HL-60 (cell line): Measurements from ENCODE around the gene AASDH.
A peak's percentile ranks its signal among the peaks of the same experiment; 100 is the strongest.

Experiments
- DNase-seq, 2 experiments: peaks; one replicate each; pipeline ENCODE4 v3.0.0-alpha.2; 2010 to 2020; ENCODE audit warnings: low read depth in 1 of 2, low spot score in 1 of 2
- H3K27ac ChIP-seq: fragments of 250-450 bp; sonication (Bioruptor Pico); replicated peaks from 2 replicates; pipeline ENCODE4 v1.5.1; 2020; ENCODE audit warnings: mild to moderate bottlenecking, moderate library complexity
- H3K27me3 ChIP-seq: fragments of 250-450 bp; sonication (Bioruptor Pico); 2 replicates; pipeline ENCODE4 v1.5.1; 2021; ENCODE audit warnings: mild to moderate bottlenecking, moderate library complexity; ENCODE audit not compliant: insufficient read depth, poor library complexity, severe bottlenecking
- H3K4me3 ChIP-seq: replicated peaks from 2 replicates; pipeline ENCODE4 v1.5.1; 2011; ENCODE audit warnings: mild to moderate bottlenecking, control low read depth, low read length; ENCODE audit not compliant: insufficient read depth
- CTCF ChIP-seq: IDR thresholded peaks from one replicate; pipeline ENCODE4 v1.5.1; 2011; ENCODE audit warnings: low read length, control low read depth, inconsistent platforms; ENCODE audit not compliant: insufficient read depth
- GABPA ChIP-seq: IDR thresholded peaks from 2 replicates; pipeline ENCODE4 v1.6.1; 2012; ENCODE audit warnings: low read depth
- POLR2AphosphoS5 ChIP-seq: IDR thresholded peaks from 2 replicates; pipeline ENCODE4 v1.6.1; 2012; ENCODE audit warnings: low read depth
- REST ChIP-seq: IDR thresholded peaks from 2 replicates; pipeline ENCODE4 v1.6.1; 2012; ENCODE audit warnings: low read depth; ENCODE audit not compliant: insufficient replicate concordance
- SPI1 ChIP-seq: IDR thresholded peaks from 2 replicates; pipeline ENCODE4 v1.6.1; 2012; ENCODE audit warnings: low read depth, mild to moderate bottlenecking, borderline replicate concordance

The AASDH gene

GRCh38 chr4:56296526-56296925 is 90.8 kb downstream of the AASDH start:
- no peak overlapping the region for H3K27ac ChIP-seq
- peak in 1 of 2 experiments; percentile 23 for DNase-seq
- no peak overlapping the region for H3K4me3 ChIP-seq
- TF ChIP-seq GABPA (no peak), POLR2AphosphoS5 (no peak), SPI1 (peak; percentile 32; the same call in 1 of the 2 replicates), CTCF (no peak)
- H3K27me3 ChIP-seq, result no peaks in the 10 kb centered on the region

GRCh38 chr4:56293121-56293520 is 94.2 kb downstream of the AASDH start:
- TF ChIP-seq POLR2AphosphoS5 (no peak), SPI1 (no peak), REST (no peak), GABPA (no peak), CTCF (no peak)
- Histone ChIP-seq H3K27me3 (no peaks in the 10 kb centered on the region), H3K27ac (no peak overlapping the region), H3K4me3 (no peak overlapping the region)
- no peak for DNase-seq

- no peak for DNase-seq
- H3K27ac ChIP-seq, result no peak overlapping the region
- no peaks in the 10 kb centered on the region for H3K27me3 ChIP-seq
- no peak overlapping the region for H3K4me3 ChIP-seq
- no peak for TF ChIP-seq SPI1
- no peak for TF ChIP-seq REST
- TF ChIP-seq GABPA, result no peak
- no peak for TF ChIP-seq CTCF
- TF ChIP-seq POLR2AphosphoS5, result no peak
Measured at GRCh38 chr4:56289934-56290333, 97.4 kb downstream of the AASDH start.

GRCh38 chr4:56288663-56289062 is 98.6 kb downstream of the AASDH start:
- no peak for TF ChIP-seq GABPA
- no peak for TF ChIP-seq REST
- TF ChIP-seq SPI1, result no peak
- TF ChIP-seq CTCF, result no peak
- TF ChIP-seq POLR2AphosphoS5, result no peak

More at GRCh38 chr4:56288663-56289062, 98.6 kb downstream of the AASDH start:
- no peak overlapping the region for H3K27ac ChIP-seq
- no peak overlapping the region for H3K4me3 ChIP-seq
- DNase-seq, result no peak
- no peaks in the 10 kb centered on the region for H3K27me3 ChIP-seq
